ENCODE data around the gene SNAP25.
A peak's percentile ranks its signal among the peaks of the same experiment; 100 is the strongest.

Gene SNAP25

DNA sequence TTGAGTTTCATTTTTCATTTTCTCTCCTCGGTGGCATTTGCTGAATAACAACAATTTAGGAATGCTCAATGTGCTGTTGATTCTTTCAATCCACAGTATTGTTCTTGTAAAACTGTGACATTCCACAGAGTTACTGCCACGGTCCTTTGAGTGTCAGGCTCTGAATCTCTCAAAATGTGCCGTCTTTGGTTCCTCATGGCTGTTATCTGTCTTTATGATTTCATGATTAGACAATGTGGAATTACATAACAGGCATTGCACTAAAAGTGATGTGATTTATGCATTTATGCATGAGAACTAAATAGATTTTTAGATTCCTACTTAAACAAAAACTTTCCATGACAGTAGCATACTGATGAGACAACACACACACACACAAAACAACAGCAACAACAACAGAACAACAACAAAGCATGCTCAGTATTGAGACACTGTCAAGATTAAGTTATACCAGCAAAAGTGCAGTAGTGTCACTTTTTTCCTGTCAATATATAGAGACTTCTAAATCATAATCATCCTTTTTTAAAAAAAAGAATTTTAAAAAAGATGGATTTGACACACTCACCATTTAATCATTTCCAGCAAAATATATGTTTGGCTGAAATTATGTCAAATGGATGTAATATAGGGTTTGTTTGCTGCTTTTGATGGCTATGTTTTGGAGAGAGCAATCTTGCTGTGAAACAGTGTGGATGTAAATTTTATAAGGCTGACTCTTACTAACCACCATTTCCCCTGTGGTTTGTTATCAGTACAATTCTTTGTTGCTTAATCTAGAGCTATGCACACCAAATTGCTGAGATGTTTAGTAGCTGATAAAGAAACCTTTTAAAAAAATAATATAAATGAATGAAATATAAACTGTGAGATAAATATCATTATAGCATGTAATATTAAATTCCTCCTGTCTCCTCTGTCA lies 88.1 kb downstream of the SNAP25 start:
- DNase-seq = peak; percentile 84

- DNase-seq = peak; percentile 37
These were observed 88.7 kb downstream of the SNAP25 start for GRCh38 chr20:10307359-10307735.

GRCh38 chr20:10308652-10309051 lies 90.0 kb downstream of the SNAP25 start:
- DNase-seq = no peak

- peak; percentile 98 for DNase-seq
These were observed 90.7 kb downstream of the SNAP25 start for GRCh38 chr20:10309326-10309725.

- DNase-seq = peak; percentile 40
These were observed 93.5 kb downstream of the SNAP25 start for GRCh38 chr20:10312111-10312510.

GRCh38 chr20:10313215-10313614 lies 94.6 kb downstream of the SNAP25 start:
- DNase-seq = no peak

GRCh38 chr20:10313701-10314100 lies 95.1 kb downstream of the SNAP25 start:
- no peak for DNase-seq

DNA sequence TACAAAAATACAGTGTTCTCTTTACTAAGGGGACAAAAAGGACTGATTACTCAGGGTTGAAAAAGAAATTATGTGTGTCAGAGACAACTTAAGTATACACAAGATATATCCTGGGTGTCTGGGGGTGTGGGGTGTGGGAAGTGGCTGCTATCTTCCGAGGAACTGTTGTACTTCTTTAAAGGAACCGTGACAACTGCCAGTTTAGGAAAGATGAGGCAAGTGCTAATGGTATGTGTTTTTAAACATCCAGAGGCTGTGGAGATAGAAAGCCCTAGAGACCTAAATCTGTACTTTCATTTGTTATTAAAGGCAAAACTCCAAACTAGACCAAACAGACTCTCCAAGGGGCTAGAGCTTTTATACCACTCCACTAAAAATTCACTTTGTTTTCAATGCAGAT lies 95.6 kb downstream of the SNAP25 start:
- DNase-seq = peak; percentile 57

GRCh38 chr20:10315138-10315537 lies 96.5 kb downstream of the SNAP25 start:
- DNase-seq = no peak

DNA sequence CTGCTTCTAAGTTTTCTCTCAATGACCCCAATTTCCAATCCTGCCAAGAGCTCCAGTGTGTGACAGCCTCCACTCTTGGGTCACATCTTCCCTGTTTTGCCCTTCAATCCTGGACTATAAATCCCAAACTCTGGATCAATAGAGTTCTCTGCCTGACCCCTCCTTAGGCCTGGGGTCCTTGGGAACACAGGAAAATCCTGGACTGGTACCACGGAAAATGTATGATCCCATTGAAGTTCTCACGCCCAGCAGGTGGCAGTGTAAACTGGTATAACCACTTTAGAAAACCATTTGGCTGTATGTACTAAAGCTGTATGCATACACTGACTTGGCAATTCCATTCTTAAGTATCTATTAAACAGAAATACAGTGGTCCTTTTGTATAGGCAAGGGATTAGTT lies 98.0 kb downstream of the SNAP25 start:
- DNase-seq = no peak

- no peak for DNase-seq
These were observed 99.8 kb downstream of the SNAP25 start for GRCh38 chr20:10318291-10319024.

GRCh38 chr20:10319855-10320254 lies 101.2 kb downstream of the SNAP25 start:
- DNase-seq = no peak

DNA sequence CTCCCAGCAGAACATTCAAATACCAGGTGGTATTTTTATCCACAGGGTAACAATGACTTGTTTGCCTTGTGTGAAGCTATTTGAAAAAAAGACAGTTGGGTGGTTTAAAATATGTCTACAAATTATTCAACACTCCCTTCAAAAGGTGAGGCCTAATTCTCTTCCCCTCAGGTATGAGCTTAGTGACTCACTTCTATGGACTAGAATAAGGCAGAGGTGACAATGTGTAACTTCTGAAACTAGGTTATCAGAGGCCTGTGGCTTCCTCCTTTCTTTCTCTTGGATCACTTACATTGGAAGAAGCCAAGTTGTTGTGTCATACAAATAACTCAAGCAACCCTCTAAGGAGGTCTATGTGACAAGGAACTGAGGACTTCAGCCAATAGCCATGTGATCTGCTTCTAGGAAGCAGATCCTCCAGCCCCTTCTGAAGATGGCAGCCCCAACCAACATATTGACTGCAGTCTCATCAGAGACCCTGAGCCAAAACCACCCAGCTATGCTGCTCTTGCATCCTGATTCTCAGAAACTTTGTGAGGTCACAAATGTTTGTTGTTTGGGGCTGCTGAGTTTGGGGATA lies 102.6 kb downstream of the SNAP25 start:
- no peak for DNase-seq

- no peak for DNase-seq
These were observed 103.7 kb downstream of the SNAP25 start for GRCh38 chr20:10322073-10323012.

- no peak for DNase-seq
These were observed 105.1 kb downstream of the SNAP25 start for GRCh38 chr20:10323729-10324128.

GRCh38 chr20:10324198-10324847 lies 105.7 kb downstream of the SNAP25 start:
- DNase-seq = no peak

GRCh38 chr20:10328897-10329255 lies 110.2 kb downstream of the SNAP25 start:
- no peak for DNase-seq

DNA sequence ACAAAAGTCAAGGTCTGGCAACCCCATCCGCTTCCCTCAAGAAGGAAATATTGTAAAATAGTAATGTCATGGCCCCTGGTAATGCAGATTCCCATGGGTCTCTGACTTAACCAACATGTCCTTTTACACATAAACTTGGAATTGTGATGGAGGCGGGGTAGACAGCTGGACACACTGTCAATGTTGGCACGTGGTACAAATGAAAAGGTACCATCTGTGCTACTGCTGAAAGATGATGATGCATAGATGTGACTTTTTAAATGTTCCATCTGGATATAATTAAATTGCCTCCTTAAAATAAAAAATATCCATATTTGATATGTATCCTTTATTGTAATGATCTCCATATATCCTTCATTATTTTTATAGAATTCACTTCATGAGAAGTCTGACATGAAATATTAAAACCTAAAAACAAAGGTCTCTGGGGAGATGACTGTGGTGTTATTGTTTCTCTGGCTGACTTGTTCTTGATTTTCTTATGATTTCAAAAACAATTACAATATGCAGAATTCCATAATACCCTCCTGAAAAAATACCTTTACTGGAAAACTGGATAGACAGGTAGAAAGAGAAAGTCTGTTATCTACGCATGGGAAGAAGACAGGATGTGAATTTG lies 110.9 kb downstream of the SNAP25 start:
- peak; percentile 37 for DNase-seq

DNA sequence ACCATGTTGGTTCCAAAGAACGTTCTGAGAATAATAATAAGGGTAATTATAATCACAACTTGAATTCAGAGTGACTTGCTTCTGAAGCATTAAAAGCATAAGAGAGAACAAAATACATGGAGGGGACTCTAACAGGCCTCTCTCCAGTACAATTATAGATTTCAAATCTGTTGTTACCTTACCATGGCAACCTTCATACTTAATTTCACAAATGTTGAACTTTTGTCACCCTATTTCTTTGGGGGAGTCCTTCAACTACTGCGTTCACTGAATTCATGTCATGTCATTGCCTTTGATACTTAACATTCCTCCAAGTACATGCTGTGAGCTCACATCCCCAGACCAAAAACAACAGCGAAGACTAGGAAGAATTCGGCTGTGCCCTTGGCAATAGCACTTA lies 111.4 kb downstream of the SNAP25 start:
- DNase-seq = no peak

- DNase-seq = peak; percentile 59
These were observed 114.2 kb downstream of the SNAP25 start for GRCh38 chr20:10332656-10333415.

Measured in fibroblast of skin of abdomen (primary cell).